Activated CD4-positive, alpha-beta T cell treated with anti-CD3 and anti-CD28 coated beads for 48 hours (primary cell): Measurements from ENCODE around the gene ISG15.

ENCODE experiments used
- DNase-seq: peaks from one replicate; pipeline ENCODE4 v3.0.0-alpha.2; 2020

Gene ISG15

DNA sequence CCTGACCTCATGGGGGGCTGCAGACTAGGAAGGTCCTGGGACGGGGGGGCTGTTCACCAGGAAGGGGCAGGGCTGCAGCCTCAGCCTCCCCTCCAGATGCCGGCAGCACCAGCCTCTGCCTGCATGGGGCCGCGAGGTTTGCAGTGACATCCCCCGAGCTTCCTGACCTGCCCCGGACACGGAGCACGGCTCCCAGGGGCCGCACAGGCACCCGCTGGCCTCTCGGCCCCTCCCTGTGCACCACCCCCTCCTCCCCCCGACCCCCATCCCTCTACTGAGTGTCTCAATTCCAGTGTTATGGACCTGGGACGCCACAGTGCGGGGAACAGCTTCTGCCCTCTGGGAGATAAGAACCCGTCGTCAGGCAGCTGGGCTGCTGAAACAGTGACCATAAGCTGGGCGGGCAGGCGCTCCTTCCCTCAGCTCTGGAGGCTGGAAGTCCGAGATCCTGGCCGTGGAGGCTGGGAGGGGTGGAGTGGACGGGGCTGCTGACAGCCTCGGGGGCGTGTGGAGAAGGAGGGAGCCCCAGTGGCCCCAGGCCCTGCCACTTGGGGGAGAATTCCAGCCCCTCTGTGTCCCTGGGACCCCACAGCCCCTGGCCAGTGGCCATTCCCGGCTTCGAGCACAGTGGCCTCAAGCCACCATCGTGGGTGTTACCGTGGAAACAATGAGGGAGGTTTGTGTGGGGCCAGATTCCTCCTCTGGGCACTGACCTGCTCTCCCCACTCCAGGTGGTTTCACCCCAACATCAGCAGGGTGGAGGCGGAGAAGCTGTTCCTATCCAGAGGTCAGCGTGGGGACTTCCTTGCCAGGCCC is 49.3 kb downstream of the ISG15 start:
- DNase-seq, result no peak

DNA sequence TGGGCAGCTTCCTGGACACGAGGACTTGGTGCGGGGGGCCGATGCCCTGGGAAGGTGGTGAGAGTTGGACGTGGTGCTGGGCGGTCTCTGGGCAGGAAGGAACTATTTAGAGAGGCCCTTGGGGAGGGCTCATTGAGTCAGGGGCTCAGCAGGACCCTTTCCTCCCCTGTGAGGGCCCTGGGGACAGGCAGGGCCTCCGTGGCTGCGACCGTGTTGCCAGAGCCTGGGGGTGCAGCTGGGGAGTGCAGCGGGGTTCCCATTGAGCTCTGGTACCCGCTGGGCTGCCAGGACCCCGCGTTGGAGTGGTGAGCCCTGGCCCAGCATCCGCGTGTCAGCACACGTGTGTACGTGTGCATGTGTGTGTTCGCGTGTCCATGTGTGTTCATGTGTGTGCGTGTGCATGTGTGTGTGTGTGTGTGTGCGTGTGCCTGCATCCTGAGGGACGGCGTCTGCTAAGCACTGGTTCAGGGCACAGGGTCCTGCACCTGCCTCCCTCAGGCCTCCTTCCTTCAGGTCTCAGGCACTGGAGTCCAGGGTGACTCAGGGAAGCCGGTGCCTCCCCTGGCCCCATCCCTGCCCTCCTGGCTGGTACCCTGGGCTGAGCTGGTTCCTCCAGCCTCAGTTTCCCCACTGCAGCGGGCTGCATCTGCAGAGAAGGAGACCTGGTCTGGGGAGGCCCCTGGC is 50.1 kb downstream of the ISG15 start:
- no peak for DNase-seq
